ENCODE measurements around the gene AFDN. TPM values are rescaled to one million over a fixed set of nuclear protein-coding genes. Genes with fewer than 3 reads are reported as not detected.
A peak's percentile ranks its signal among the peaks of the same experiment; 100 is the strongest.

Gene AFDN
- total RNA-seq, 2 experiments from 2014 or later: 38.7 to 94.6 TPM

DNA sequence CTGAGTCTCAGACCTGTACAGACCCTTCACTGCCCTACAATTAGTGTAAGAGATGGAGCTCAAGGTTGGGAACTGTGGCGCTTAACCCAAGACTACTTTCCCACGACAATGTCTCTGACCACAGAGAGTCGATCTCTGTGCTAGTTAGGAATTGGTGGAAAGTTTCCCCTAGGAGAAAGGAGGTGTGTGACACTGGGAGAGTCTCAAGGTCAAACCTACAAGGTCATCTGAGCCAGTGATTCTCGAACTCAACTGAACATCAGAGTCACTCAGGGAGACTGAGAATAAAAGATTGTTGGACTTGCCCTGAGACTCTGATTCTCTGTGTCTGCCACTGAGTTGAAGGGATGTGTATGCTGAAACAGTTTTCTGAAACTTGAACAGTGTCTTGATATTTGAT lies 9.7 kb upstream of the AFDN start:
- DNase-seq: no peak
- ATAC-seq: no peak
- no peaks in the 10 kb centered on the region for H3K9me3 Mint-ChIP-seq (ENCODE audit: low read depth)
- no peak overlapping the region for H3K4me3 Mint-ChIP-seq
- H3K27ac Mint-ChIP-seq: no peak overlapping the region
- CTCF ChIA-PET: no interaction called here
- H3K36me3 Mint-ChIP-seq: no peaks in the 10 kb centered on the region
- H3K27me3 Mint-ChIP-seq: peaks cover 42% of the 10 kb centered on the region
- no peaks in the 10 kb centered on the region for H3K4me1 Mint-ChIP-seq

DNA sequence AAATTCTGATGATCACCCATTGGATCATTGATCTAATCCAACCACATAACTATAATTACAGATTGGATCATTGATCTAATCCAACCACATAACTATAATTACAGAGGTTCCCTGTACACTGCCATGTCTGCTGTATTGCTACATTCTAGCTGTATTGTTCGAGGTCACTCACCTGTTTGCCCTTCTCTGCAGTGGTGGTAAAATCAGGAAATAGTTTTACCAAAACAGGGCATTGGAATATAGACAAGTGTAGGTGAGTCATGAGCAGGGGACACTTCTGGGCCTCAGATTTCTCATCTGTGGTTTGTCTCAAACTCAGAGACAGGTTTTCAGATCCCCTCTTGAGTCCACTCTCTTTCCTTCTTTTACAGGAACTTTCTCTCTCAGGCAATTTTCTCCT lies 9.0 kb upstream of the AFDN start:
- no peak overlapping the region for H3K27ac Mint-ChIP-seq
- no peaks in the 10 kb centered on the region for H3K36me3 Mint-ChIP-seq
- CTCF ChIA-PET: interaction anchor here (0.8 kb wide), 1 partner anchor 844 kb away, joined by 4 read pairs; no protein-coding TSS in a partner anchor
- no peaks in the 10 kb centered on the region for H3K9me3 Mint-ChIP-seq (ENCODE audit: low read depth)
- ATAC-seq (no peak), DNase-seq (no peak)
- H3K27me3 Mint-ChIP-seq: peaks cover 41% of the 10 kb centered on the region
- H3K4me1 Mint-ChIP-seq: no peaks in the 10 kb centered on the region
- no peak overlapping the region for H3K4me3 Mint-ChIP-seq

DNA sequence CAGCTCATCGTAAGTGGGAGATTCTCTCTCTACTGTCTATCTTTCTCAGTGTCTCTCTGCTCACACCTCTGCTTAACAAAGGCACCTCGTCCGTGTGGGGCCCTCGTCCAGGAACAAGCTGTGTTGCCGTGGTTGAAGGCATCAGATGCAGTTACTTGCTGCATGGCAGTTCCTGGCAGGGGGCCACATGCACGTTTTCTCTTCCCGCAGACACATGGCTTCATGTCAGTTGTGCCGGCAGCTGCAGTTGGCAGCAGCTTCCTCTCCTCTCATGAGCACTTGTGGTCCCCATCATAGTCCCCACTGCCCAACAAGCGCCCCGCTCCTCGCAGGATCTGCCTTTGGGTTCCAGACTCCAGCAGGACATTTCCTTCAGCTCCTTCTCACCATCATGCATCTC lies 7.1 kb upstream of the AFDN start:
- no peak for ATAC-seq
- H3K4me3 Mint-ChIP-seq: no peak overlapping the region
- H3K27ac Mint-ChIP-seq: no peak overlapping the region
- no peaks in the 10 kb centered on the region for H3K4me1 Mint-ChIP-seq
- peaks cover 47% of the 10 kb centered on the region for H3K27me3 Mint-ChIP-seq
- no peak for DNase-seq
- CTCF ChIA-PET: no interaction called here
- no peaks in the 10 kb centered on the region for H3K9me3 Mint-ChIP-seq (ENCODE audit: low read depth)
- no peaks in the 10 kb centered on the region for H3K36me3 Mint-ChIP-seq

DNA sequence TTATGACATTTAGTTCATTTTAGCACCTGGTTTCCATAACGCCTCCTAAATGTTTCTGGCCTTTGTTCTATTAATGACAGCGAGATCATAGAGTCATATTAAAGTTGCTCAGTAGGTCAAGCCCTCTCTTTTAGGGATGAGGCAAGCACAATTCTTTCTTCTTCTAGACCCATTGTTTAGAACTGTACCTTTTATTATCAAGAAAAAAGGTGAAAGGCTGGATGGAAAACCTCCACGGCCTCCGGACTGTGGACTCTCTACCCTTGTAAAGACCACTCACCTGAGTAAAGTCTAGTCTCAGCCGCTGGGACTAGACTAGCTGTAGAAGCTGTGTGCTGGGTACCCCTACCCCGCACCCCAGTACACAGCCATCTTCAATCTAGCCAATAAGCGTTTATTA lies 6.0 kb upstream of the AFDN start:
- no peaks in the 10 kb centered on the region for H3K36me3 Mint-ChIP-seq
- peaks cover 57% of the 10 kb centered on the region for H3K27me3 Mint-ChIP-seq
- no peak overlapping the region for H3K27ac Mint-ChIP-seq
- no peak for DNase-seq
- no peak overlapping the region for H3K4me3 Mint-ChIP-seq
- CTCF ChIA-PET: no interaction called here
- no peak for ATAC-seq
- H3K4me1 Mint-ChIP-seq: peaks cover 5% of the 10 kb centered on the region
- H3K9me3 Mint-ChIP-seq (ENCODE audit: low read depth): no peaks in the 10 kb centered on the region

DNA sequence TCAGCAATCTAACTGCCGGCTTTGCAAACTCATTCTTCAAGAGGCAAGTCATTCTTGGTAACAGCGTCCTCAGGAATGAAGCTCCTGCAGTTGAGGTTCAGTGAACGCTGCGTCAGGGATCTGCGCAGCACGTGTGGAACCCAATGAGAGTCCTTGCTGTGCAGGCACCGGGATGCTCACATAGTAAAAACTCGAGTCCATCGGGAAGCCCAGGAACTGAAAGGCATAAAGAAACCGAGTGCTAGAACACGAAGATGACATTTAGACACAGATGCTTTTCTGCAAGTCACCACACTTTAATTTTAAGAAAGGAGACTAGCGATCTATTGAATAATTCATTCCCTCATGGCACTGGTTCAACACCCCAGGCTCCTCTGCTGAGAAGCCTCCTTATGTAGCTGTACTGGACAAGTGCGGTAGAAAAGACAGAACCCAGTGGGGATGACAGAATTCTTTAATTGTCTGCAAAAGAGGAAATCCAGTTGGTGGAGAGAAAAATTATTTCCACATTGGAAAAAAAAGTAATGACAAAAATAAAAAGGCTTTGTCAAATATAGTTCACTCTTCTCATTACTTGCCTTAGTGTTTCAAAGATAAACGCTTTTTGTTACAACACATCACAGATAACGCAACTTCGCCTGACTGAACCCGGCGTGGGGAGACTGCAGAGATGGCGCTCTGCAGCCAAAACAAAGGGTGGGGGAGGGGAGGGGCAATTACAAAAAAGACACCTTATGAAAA lies 1.9 kb upstream of the AFDN start:
- H3K27ac Mint-ChIP-seq: no peak overlapping the region
- no peak for DNase-seq
- ATAC-seq: no peak
- peaks cover 23% of the 10 kb centered on the region for H3K4me1 Mint-ChIP-seq
- CTCF ChIA-PET: no interaction called here
- peaks cover 5% of the 10 kb centered on the region for H3K36me3 Mint-ChIP-seq
- peaks cover 60% of the 10 kb centered on the region for H3K27me3 Mint-ChIP-seq
- peak overlapping the region; percentile 20 for H3K4me3 Mint-ChIP-seq
- H3K9me3 Mint-ChIP-seq (ENCODE audit: low read depth): no peaks in the 10 kb centered on the region

DNA sequence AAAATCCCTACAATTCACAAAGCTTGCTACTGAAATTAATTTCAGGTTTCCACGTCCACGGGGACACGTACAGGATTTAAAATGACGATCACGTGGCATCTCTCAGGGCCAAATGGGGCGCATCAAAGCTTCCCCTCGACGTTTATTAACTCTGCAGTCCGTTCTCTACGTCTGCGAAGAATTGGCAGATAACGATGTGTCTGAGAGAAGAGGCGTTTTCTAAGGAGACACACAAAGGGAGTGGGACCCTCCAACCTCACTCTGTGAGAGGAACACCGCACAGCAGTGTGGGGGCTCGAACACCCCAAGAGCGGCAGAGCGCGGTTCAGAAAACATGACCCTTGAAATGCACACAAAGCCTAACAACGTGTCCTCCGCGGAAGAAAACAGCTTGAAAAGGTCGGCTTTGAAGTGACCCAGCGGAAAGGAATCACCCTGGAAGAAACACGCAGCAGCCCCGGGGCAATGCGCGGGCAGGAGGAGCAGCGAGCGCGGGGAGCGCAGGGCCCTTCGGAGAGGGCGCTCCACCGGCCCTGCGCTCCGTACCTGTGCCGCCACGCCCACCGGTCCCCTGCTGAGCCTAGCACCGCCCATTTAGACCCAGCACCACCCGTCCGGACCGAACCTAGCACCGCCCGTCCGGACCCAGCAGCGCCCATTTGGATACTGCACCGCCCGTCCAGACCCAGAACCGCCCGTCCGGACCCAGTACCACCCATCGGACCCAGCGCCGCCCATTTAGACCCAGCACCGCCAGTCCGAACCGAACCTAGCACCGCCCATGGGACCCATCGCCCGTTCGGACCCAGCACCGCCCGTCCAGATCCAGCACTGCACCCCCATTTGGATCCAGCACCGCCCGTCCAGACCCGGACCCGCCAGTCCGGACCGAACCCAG lies 1.1 kb upstream of the AFDN start:
- peaks cover 5% of the 10 kb centered on the region for H3K36me3 Mint-ChIP-seq
- H3K27ac Mint-ChIP-seq: peak overlapping the region; percentile 64
- H3K4me1 Mint-ChIP-seq: peaks cover 28% of the 10 kb centered on the region
- H3K9me3 Mint-ChIP-seq (ENCODE audit: low read depth): no peaks in the 10 kb centered on the region
- ATAC-seq: no peak
- peak overlapping the region; percentile 81 for H3K4me3 Mint-ChIP-seq
- H3K27me3 Mint-ChIP-seq: peaks cover 65% of the 10 kb centered on the region
- CTCF ChIA-PET: no interaction called here
- DNase-seq: no peak

DNA sequence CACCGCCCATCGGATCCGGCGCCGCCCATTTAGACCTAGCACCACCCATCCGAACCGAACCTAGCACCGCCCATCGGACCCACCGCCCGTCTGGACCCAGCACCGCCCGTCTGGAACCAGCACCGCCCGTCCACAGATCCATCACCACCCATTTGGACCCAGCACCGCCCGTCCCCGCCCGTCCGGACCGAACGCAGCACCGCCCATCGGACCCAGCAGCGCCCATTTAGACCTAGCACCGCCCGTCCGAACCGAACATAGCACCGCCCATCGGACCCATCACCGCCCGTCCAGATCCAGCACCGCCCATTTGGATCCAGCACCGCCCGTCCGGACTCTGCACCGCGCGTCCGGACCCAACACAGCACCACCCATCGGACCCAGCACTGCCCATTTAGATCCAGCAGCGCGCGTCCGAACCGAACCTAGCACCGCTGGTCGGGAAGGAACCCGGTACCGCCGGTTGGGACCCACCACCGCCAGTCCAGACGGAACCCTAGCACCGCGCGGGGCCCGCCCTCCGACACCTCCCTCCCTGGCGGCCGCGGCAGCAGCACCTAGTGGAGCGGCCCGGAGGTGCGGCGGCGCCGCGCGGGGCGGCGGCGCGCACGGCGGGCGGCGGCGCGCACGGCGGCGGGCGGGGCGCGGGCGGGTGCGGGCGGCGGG lies 348 bp upstream of the AFDN start:
- Mint-ChIP-seq H3K4me1 (peaks cover 35% of the 10 kb centered on the region), H3K4me3 (peak overlapping the region; percentile 81), H3K9me3 (ENCODE audit: low read depth) (no peaks in the 10 kb centered on the region), H3K27me3 (peaks cover 62% of the 10 kb centered on the region), H3K36me3 (peaks cover 5% of the 10 kb centered on the region), H3K27ac (peak overlapping the region; percentile 64)
- DNase-seq (peak; percentile 68), ATAC-seq (peak; percentile 90)
- CTCF ChIA-PET: interaction anchor here (1.4 kb wide), 1 partner anchor 73 kb away, joined by 3 read pairs; no protein-coding TSS in a partner anchor

DNA sequence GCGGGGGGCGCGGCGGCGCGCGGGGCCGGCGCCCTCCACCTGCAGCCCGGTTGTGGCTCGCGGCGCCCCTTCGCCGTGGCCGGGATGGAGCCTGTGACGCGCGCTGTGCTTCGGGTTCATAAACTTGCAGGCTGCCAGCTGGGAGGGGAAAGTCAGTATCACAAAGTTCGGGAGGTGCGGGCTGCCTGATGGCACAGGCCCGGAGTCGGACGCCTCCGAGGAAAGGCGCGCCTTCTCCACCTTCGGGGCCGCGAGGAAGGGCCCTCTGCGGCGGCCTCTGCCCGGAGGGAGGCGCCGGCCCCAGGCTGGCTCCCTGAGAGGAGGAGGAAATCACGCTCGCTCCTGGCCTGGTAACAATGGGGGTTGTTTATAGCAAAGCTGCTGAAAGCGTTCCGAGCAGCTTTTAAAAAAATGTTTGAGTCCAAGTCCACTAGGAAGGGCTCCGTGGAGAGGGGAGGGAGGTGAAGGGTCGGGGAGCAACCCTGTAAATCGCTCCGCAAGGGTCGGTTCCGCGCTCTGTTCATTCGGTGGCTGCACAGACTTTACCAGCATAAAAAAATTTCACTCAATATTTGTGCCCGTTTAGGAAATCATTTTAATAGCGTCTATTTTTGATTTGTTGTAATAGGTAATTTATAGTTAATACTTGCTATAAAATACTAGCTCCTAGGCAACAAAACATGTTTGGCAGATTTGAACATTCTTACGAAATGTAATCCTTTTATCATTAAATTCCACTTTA lies 1.0 kb downstream of the AFDN start:
- Mint-ChIP-seq H3K4me3 (peak overlapping the region; percentile 80), H3K4me1 (peaks cover 47% of the 10 kb centered on the region), H3K9me3 (ENCODE audit: low read depth) (no peaks in the 10 kb centered on the region), H3K27ac (peak overlapping the region; percentile 73), H3K36me3 (peaks cover 5% of the 10 kb centered on the region), H3K27me3 (peaks cover 60% of the 10 kb centered on the region)
- CTCF ChIA-PET: interaction anchor here (1.4 kb wide), 1 partner anchor 71 kb away, joined by 3 read pairs; no protein-coding TSS in a partner anchor
- ATAC-seq (peak; percentile 28), DNase-seq (peak; percentile 47)

DNA sequence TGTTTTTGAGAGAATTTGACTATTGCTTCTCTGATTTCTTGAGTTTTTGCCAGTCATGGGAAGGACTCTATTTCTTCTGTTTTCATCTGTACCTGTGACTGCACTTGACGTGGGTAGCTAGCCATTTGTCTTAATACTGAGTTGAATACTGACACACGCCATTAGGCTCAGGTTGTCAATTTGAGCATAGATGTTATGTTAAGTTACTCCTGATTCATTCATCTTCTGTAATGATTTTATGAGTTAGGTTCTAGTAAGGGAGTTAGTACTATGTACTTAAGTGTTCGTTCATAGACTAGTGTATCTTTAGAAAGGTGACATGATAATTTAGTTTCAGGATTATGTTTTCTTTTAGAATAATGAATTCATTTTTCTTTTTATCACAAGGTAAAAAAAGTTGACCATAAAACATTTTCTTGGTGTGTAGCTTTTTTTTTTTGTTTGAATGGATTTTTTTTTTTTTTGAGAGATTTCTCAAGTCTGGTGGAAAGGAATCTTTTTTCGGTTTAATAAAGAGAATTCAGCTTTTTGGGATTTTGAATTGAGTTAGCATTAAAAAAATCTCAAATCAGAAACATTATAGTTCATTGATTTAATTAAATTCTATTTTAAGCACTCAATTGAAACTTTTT lies 1.7 kb downstream of the AFDN start:
- H3K27me3 Mint-ChIP-seq: peaks cover 64% of the 10 kb centered on the region
- CTCF ChIA-PET: no interaction called here
- ATAC-seq: no peak
- H3K9me3 Mint-ChIP-seq (ENCODE audit: low read depth): no peaks in the 10 kb centered on the region
- peaks cover 54% of the 10 kb centered on the region for H3K4me1 Mint-ChIP-seq
- peak overlapping the region; percentile 80 for H3K4me3 Mint-ChIP-seq
- H3K27ac Mint-ChIP-seq: peak overlapping the region; percentile 73
- no peak for DNase-seq
- peaks cover 5% of the 10 kb centered on the region for H3K36me3 Mint-ChIP-seq

DNA sequence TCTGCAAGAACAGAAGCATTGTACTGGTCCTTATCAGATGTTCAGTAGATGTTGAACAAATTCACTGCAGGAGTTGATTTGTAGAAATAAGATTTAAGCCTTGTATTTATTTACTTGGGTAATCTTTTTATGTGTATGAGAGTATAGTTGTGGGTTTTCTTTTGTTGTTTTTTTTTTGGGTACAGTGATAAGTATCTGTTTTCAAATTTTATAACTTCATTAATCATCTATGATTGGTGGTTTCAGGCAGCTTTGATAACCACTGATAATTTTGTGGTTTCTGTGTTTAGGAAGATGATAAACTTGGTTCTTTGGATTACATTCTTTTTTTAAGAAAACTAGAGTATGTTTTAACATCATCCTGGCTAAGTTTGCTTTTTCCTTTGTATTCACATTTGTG lies 2.8 kb downstream of the AFDN start:
- CTCF ChIA-PET: no interaction called here

DNA sequence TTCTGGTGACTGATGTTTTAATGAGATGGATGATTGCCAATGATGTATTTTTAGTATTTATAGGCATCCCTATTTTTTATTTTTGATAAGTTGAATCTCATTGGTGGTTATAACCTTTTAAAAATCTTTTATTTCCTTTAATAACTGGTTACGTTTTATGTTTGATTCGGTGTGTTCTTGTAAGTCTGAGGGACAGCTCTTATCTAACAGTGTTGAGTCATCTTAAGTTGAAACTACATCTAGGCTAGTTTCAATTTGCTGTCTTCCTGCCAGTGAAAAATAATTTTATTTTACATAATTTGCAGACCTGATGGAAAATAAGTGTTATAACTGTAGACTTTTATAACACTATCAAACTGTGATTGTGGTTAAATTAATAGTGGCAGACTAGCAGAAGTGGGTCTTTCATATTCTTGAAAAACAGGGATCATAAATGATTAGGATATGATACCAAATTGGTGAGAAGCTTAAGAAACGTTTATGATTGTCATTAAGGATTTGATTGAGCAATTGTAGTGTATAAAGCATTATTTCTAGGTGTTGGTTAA lies 4.6 kb downstream of the AFDN start:
- Mint-ChIP-seq H3K4me1 (peaks cover 57% of the 10 kb centered on the region), H3K4me3 (no peak overlapping the region), H3K36me3 (peaks cover 2% of the 10 kb centered on the region), H3K27ac (peak overlapping the region; percentile 28), H3K9me3 (ENCODE audit: low read depth) (no peaks in the 10 kb centered on the region), H3K27me3 (peaks cover 55% of the 10 kb centered on the region)
- DNase-seq (no peak), ATAC-seq (no peak)
- CTCF ChIA-PET: no interaction called here

More for the DNA sequence above, 2.8 kb downstream of the AFDN start:
- peaks cover 5% of the 10 kb centered on the region for H3K36me3 Mint-ChIP-seq
- H3K27ac Mint-ChIP-seq: no peak overlapping the region
- DNase-seq (no peak), ATAC-seq (no peak)
- H3K4me3 Mint-ChIP-seq: no peak overlapping the region
- peaks cover 61% of the 10 kb centered on the region for H3K4me1 Mint-ChIP-seq
- peaks cover 62% of the 10 kb centered on the region for H3K27me3 Mint-ChIP-seq
- no peaks in the 10 kb centered on the region for H3K9me3 Mint-ChIP-seq (ENCODE audit: low read depth)

All from activated CD8-positive, alpha-beta memory T cell treated with anti-CD3 and anti-CD28 coated beads, Interleukin-2, amount 10 ng/mL, durations not matched to agents 7 days and 5 days (primary cell).